ENCODE results near the gene MAST4.
A peak's percentile ranks its signal among the peaks of the same experiment; 100 is the strongest.

Gene MAST4

DNA sequence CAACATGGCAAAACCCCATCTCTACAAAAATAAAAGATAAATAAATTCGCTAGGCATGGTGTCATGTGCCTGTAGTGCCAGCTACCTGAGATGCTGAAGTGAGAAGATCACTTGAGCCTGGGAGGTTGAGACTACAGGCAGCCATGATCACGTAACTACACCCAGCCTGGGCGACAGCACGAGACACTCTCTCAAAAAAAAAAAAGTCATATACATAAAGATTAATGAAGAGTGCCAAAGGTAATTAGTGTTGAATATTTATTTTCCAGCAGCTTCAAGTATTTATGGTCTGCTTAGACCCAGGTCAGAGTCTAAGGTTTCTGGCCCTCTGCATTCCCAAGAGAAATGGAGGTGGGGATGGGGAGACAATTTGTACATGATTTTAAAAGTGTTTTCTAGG lies 432.7 kb downstream of the MAST4 start:
- DNase-seq: no peak

DNA sequence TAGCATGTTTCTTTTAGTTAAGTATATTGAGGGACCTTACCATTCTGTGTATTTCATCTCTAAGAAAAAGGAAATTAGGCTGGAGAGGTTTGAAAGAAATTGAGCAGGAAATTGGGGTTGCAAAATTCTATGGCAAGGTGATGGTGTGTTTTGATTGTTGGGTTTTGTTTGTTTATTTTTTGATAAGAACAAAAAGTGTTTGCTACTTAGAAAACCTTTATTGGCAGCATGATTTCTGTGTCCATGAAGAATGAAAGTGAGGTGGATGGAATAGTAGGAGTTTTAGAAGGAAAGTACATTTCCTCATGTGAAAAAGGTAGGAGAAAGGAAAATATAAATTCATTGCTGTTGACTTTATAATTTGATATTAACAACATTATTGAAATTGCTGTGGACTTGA lies 433.3 kb downstream of the MAST4 start:
- no peak for DNase-seq

DNA sequence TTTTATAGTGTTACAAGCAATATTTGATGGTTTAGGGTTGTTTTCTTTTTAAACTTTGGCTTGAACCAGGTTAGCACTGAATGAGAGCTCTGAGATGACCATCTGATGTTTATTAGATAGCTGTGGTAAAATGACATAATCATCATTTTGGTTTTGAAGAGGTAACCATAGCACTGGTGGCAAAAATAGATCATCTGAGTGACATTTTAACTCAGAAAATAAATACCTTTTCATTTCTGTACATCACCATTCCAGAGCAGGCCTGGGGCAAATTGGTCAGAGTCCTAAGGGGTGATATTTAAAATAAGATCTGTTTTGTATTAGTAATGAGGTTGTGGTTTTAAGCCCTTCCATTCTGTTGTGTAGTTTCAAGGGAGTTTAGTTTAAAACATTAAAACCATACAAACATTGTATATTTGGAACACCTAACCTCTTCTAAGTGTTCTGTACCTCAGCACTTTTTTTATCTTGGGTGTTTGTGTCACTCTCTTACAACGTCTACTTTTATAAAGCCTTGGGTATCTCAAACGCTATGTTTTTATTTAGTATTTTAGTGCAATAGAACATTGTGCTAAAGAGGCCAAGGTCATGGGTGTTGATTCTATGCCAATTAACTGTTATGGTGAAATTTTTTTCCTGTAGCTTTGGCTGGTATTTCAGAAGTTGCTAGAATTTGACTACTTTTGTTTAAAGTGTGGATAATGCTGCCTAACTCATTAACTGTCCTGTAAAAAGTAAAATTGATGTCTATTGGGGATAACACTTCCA lies 434.3 kb downstream of the MAST4 start:
- no peak for DNase-seq

DNA sequence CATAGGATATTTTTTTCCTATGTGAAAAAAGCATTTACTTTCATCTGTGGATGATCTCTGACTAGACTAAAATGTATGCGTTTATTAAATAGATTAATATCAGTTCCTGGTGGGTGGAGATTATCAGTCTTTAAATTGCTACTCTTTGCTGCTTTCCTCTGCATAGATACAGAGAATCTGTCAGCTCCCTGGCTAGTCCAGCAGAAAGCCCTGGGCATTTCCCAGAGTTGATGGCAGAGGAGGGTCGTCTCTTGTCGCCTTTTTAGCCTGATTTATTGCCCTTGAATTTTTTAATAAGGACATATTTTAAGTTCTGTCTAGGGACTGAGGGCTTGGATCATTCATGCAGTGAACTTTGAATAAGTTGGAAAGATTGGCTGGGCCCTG lies 434.9 kb downstream of the MAST4 start:
- DNase-seq: no peak

DNA sequence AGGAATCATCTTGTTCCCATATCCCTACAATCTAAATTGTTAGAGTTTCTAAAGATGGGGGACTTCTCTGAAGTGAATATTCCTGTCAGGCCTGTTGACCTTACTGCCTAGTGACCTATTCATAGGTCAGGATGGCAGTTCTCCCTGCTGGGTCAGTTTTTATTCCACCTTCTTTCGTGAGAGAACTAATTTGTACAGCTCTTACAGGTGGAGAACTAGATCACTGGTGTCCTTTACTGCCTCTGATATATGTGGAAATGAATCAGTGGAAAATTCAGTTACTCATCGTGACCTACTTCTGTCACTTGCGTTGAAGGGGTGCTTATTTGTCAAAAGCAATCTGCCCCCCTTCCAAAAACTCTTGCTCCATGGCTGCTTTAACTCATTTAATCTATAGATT lies 435.5 kb downstream of the MAST4 start:
- no peak for DNase-seq

DNA sequence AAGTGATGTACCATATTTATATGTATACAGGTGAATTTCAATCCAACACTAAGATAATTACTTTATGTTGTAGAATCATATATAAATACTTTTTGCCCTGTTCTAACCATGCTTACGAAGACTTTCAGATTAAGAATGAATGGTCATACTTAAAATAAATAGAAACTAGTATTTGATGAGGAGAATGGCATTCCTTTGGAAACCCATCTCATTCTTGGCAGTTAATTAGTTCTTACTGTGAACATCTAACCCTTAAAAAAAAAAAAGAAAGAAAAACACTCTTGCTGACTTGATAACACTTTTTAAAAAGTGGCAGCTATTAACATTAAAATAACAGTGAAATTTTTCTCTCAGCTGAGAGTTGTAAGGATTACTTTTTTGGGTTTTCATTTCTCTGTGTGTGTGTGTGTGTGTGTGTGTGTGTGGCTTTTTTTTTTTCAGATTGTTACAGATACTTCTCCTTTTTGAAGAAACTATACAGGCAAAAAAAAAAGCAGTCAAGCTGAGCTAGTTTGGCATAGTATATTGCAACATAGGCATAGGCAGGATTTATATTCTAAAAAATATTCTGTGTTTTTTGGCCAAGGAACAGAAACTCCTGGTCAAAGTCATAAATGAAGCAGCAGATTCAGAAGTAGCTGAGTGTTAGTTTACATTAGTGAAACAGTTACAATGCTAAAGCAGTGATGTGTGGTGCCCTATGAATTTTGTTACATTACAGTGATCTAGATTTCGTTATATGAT lies 436.9 kb downstream of the MAST4 start:
- no peak for DNase-seq

DNA sequence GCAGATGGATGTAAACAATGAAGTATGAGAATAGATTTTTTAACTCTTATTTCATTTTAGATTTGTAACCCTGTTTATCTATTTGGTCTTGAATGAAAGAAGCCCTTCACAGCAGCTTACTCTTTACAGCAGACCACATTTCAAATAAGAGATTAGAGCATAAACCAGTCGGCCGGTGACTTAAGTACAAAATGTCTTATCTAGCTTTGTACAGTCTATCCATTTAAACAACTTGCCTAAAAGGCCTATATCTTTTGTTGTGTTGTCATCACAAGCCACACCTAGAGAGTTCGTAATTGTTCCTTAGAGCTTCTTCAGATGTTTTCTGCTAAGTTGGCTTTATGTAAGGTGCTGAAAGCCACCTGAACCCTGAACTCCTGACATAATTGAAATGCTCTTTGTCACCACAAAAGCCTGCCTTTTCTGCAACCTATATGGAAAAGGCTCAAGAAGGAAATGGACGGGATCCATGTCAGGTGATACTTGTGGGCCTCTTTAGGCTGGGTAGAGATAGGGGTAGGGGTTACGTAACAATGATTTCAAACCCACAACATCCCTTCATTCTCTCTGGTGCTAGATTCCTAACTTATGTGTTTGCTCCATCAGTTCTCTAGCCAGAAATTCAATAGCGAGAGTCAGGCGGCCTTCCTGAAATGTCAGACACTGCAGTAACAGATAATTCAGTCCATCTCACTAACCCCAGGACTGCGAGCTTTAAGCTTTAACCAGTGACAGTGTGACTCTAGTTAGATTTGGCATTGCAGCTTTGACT lies 437.9 kb downstream of the MAST4 start:
- DNase-seq: no peak

DNA sequence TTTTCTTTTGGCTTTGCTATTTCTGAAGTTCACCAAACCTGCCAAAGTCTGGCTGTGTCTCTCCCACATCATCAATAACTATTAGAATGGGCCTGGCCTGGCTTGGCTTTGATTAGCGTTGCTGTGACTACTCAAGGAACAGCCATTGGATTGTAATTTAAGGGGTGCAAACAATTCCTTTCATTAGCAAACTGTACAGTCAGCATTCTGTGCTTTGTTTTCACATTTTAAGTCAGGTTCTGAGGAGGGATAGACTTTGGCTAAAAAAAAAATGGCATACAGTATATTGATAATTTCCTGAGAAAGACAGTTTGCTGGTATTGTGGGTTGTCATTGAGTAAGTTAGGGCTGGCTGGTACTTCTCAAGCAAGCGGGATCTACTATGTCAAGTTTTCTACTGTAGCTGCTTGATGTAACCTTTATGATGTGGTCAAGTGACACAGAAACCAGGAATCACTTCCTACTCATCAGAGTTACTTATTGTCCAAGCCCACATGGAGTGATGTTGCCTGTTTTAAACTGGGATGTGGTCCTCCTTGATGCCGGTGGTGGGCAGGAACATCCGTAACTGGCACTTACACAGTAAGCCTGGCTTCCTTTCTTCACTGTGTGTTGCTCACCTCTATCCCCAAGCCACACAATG lies 439.0 kb downstream of the MAST4 start:
- DNase-seq: no peak

DNA sequence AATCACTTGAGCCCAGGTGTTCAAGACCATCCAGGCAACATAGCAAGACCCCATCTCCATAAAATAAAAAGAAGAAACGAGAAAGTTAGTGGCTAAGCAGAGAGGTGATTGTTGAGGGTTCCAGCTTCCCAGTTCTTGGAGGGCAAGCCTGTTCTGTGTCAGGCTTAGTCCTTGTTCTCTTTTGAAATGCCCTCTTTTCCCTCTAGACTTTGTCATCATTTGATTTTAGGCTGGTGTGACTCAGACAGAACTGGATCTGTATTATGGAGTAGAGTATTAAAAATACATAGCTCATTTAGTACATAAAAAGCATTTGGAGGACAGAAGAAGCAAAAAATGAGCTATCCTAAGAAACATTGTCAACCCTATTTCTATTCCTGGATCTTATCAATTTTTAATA lies 441.0 kb downstream of the MAST4 start:
- DNase-seq: no peak

DNA sequence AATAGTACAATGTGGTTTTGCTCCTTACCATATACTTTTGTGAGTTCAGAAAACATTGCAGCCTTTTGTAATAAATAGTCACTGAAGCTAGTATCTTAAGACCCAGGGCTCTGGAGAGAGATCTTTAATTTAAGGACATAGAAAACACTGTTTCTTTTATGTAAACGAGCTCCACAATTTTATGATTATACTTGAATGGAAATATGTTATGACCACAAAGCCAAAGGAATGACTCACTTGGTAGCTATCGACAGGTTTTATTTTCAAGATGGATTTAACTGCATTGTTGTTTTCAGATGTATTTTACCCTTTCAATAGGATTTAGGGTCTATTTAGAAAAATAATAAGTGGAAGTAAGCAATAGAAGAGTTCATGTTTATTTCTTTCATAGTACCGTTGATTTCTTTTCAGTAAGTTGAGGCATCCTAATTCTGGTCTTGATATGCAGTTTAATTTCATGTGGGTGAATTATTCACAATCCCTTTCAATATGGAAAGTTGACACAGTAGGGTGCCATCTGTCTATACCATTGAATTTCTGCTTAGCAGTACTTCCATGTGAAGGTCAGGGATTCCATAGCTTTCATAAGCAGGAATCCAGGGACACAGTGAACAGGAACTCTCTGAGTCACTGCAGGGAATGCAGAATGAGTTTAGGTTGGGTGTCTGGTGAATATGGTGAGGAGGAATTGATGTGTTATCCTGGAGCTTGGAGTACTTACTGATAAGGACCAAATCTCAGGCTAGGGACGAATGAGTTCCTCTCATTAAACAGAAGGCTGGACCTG lies 442.8 kb downstream of the MAST4 start:
- no peak for DNase-seq

DNA sequence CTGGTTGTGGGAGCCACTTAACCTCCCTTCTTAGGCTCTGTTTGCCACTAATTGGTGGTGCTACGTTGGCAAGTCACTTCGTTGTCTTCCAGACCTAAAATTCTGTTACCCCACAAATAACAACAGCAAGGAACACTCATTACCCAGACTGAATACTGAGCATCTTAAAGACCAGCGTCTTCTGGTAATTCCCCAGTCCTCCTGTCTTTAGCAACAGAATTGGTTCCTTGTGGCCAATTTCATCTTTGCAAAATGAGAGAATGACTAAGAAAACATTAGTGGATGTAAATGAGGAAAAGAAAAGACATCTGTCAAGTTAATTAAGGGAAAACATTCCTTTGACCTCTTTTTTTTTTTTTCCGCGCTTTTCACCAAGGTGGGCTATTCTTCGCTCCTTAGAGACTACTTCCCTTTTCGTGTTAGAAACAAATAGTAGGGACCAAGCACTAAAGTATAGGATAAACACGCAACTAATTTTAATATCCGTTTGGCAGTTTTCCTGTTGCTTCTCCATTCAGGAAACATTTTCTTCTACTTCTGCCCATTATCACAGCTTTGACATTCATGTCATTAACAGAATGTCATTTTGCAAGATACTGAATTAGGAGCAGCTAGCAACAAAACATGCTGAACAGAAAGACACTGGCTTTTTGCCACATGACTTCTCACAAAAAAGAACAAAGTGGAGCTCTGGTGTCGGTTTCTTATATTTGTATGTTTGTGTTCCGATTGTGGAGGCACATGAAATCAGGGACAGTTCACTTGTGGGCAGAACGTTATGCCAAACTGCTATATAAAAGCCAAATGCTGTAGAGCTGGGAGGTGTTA lies 446.2 kb downstream of the MAST4 start:
- DNase-seq: no peak

DNA sequence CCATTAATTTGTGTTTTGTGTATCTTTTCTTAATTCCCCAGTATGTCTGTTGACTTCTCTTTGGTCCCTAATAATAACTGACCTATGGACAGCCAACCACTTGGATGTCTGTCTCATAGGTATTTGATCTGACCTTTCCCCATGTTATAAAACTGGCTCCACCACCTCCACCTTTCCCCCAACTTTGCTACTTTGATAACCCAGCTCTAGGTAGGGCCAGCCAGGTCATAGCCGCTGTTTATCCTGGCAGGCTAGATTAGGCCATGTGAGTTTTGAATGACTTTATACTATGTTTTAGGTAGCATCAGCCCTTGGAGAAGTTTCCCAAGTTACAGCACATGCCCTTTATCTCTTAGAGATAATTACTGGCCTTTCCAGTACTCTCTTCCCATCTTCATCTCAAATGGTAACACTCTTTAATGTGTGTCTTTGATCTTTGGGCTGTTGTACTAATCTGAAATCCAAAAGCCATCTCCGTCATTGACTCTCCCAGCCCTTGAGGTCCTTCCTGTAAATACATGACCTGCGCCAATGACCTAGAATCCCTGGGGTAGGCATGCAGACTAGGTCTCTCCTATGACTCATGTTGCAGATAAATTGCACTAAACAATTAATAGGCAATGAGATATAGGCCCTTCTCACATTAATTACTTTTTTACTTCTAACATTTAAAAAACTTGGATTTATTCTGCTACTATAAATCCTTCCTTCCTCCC lies 447.8 kb downstream of the MAST4 start:
- DNase-seq: no peak

DNA sequence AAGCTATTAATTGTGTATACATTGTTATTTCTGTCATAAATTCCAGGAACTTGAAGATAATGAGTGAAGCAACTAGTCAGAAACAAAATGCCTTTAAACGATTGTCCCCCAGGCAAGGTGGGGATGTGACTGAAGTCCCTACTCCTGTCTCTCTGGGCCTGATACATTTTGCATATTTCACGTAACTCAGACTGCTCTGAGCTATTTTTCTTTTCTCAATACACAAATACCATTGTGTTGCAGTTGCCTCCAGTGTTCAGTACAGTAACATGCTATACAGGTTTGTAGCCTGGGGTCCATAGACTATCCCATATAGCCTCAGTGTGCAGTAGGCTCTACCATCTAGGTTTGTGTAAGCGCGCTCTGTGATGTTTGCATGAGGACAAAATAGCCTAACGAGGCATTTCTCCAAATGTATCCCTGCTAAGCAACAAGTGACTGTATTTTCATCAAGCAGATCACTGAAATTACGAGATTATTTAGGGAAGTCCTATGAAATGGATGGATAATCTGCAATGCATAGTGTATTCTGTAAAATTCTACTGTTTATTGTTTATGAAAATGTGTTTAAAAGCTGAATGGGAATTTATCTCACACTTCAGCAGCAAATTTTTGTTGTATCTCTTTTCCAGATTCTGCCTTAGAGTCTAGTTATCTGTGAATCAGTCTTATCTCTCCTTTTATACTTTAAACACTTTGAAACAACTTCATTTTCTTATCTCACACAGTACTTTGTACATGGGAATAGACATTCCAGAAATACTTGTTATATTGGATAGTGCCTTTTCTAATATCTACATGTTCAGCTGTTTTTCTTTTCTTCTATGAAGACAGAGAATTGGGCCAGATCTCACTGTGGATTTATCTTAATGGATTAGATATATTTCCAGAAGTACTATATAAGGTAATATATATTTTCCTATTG lies 449.9 kb downstream of the MAST4 start:
- DNase-seq: no peak

DNA sequence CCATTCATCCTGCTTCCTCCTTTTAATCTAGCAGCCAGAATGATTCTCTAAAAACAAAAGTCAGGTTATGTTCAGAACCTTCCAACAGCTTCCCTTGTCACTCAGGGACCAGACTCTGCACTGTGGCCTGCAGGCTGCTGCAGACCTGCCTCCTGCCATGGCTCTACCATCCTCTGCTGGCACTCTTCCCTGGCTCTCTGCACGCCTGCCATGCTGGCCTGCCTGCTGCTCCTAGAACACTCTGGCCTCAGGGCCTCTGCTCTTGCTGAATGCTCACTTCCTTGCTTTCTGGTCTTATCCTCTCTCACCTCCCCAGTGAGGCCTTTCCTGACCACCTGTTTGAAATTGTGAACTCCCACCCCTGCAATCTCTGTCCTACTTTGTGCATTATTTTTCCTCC lies 451.0 kb downstream of the MAST4 start:
- peak; percentile 33 for DNase-seq

DNA sequence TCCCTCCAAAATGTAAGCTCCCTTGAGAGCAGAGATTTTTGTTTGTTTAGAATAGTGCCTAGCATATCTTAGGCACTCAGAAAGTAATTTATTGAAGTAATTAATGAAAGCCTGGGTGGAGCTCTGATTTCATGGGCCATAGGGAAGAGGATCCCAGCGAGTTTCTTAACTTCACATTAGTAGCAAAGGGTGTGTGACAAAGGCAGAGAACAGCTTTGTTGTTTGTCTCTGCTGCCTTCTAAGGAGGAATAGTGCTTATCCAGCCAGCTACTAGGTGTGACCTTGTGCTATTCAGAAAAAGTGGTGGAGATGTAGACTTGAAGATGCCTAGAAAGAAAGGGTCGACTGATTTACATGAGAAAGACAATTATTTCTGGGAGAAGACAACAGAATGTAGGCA lies 451.4 kb downstream of the MAST4 start:
- DNase-seq: no peak

DNA sequence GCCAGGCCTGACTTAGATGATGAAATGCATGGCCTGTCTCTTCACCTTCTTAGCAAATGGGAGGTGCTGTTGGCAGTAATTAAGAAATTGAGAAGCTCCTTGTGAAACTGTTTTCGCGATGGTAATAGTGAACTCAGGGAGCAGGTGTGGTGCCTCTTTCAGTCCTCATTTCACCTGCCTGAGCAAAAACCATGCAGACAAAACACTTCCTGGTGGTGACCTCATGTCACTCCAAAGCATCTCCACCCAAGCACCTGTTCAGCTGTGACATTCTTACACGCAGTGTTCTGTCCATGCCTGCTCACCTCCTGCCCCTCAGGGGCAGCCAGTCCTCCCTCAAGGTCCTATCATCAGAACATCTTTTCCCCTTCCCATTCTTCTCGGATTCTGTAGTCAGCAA lies 453.9 kb downstream of the MAST4 start:
- no peak for DNase-seq

DNA sequence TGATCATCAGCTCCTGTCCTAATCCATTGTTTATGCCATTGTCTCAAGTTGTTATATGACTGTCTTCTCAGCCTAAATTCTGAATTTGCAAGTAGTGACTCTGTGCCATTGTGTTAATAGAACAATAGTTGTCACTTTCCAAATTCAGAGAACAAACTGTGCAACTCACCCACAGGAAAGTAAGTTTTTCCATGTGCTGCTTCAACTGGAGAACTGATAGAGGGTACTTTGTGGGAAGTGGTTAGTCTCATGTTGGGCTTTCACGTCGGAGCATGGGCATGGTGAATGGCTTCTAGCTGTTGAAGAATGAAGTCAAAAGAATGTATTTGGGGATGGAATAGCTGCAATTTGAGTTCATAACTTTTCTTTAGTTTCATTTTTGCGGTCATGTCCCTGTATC lies 454.4 kb downstream of the MAST4 start:
- no peak for DNase-seq

DNA sequence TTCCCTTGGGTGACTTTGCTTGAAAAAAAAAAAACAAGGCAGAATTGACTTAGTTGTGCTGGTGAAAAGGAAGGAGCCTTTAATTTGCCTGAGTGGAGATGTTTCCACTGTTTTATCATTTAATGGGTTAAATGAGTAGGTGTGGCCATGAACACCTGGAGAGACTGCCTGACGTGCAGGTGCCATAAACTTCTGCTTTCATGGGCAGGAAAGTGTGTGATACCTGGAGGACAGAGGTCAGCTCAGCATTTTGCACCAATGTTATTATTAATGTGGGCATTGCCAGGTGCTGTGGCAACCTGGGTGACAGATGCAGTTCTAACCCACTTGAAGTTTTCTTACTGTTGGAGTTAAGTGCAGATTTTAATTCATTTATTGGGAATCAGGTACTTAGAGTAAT lies 455.0 kb downstream of the MAST4 start:
- no peak for DNase-seq

DNA sequence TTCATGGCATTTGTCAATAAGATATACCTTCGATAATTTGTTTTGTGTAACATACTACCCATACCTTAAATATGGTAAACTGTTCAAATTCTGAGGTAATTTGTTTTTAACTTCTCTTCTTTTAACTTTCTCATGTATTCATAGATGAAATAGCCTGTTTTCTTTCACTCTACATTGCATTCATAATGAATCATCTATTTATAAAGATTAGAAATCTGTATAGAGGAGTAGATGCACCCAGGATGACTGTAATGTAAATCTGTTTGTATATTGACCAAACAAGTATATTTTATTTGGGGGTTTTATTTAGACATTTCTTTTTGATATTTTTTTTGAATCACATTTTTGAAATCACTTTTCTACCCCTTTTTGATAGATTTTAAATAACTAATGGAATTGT lies 455.8 kb downstream of the MAST4 start:
- DNase-seq: no peak

DNA sequence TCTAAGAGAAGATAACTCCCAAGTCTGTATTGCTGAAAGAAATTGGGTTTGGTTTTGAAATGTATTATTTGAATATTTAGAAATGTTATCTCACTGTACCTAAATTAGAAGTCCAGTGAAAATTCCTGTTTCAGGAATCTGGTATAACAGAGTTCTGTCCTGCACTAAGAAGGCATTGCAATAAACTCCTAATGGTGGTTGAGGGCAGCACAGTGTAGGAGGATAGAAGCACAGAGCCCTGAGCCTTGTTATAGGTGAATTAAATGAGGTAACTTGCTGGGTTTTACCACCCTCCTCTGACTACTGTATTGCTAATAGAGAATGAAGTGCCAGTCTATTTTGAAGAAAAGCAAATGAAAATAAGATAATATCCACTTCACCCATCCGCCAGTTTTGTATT lies 457.0 kb downstream of the MAST4 start:
- DNase-seq: no peak
